Measurements from ENCODE around the gene NEURL3.

GRCh38 chr2:96464651-96465050 is 40.5 kb downstream of the NEURL3 start:
- TF ChIP-seq CTCF (IDR thresholded peaks at IDR 0.05 in 8 of 11, conservative IDR thresholded peaks at IDR 0.05 in 3 of 11) (no peak), POLR2A (IDR thresholded peaks at IDR 0.05) (no peak)
